M059J (cell line): Measurements from ENCODE around the gene HHIPL1. TPM values are rescaled to one million over a fixed set of nuclear protein-coding genes. Genes with fewer than 3 reads are reported as not detected.

Experiments
- DNase-seq: peaks from one replicate; pipeline ENCODE4 v3.0.0-alpha.2; 2012; ENCODE audit warnings: low read depth
- total RNA-seq: library from RNA; depleted of rRNA; stranded (reverse); fragments of >200 nt; shearing (Covaris generic); gene quantifications from 2 replicates; pipeline ENCODE4 v1.2.3, GENCODE V29; 2014

The HHIPL1 gene
- total RNA-seq, 1 experiment from 2014 or later = 1.2 TPM

DNA sequence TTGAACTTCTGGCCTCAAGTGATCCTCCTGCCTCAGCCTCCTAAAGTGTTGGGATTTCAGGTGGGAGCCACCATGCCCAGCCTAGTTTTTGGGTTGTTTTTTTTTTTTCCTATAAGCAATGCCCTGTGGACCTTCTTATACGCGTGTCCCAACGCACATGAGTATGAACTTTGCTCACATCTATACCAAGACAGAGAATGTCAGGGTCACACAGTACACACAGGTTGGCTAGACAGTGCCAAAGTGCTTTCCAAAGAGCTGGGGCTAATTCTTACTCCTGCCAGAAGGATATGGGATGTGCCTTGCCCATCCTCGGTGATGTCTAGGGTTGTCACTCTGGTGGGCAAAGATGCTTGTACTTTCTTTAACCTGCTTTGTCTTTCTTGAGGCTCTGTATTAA lies 33.3 kb upstream of the HHIPL1 start:
- no peak for DNase-seq

DNA sequence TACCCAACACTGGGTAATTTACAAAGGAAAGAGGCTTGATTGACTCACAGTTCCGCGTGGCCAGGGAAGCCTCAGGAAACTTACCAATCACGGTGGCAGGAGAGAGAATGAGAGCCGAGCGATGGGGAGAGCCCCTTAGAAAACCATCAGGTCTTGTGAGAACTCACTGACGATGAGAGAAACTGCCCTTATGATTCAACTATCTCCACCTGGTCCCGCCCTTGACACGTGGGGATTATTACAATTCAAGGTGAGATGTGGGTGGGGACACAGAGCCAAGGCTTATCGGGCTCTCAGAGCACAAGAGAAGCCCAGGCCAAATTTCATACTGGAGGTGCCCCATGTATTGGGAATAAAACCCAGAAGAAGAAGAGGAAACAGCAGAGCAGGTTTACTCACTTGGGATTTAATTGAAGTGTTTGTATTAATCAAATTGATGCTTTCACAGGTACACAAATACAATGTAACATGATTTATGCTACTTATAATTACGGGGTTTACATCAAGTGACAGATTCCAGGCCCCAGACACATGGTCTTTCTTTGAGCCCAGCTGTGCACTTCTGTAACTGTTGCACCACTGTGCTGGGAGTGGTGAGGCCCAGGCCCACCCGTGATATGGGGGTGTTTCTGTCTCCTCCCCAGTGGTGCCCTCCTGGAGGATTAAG lies 32.7 kb upstream of the HHIPL1 start:
- DNase-seq = no peak

DNA sequence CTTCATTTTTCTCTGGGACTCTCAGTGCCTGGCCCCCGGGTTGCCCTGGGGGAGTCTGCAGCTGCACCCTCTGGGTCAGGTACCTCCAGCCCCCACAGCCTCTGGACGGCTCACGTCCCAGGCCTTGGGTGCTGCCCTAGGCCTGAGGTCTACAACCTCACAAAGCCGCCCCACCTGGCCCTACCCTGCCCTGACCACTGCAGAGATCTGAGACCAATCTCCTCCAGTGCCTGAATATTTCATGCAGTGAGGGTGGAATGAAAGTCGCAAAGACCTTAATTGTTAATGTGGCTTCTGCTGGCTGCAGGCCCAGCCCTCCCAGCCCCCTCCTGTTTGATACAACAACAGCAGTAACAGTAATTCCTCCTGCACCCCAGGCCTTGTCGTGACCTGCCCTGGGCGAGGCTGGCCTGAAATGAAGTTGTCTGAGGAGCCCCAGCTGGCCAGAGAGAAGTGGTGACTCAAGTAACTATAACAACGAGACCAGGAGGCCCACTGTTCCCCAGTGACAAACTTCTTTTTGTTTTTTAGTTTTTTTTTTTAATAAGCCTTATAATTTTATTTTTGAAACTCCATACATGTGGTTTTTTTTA lies 32.1 kb upstream of the HHIPL1 start:
- peak; percentile 18 for DNase-seq

DNA sequence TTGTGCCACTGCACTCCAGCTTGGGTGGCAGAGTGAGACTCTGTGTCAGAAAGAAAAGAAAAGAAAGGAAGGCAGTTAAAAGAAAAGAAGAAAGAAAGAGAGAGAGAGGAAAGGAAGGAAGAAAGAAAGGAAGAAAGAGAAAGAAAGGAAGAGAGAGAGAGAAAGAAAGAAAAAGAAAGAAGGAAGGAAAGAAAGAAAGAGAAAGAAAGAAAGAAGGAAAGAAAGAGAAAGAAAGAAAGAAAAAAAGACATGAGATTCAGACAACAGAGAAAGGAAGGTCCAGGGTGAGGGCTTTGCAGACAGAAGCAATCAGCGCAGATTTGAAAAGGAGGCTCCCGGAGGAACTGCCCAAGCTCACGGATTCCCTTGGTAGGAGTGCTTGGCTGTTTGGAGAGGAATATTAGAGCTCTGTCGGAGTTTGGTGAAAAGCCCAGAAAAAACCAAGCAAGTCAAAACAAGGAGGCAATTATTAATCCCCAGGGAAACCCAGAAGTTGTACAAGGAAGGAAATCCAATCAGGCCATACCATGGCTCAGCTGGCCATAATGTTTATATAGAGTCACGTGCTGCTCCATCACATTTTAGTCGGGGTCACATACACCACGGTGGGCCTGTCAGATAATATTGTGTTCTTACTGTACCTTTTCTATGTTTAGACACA lies 29.3 kb upstream of the HHIPL1 start:
- DNase-seq = no peak

DNA sequence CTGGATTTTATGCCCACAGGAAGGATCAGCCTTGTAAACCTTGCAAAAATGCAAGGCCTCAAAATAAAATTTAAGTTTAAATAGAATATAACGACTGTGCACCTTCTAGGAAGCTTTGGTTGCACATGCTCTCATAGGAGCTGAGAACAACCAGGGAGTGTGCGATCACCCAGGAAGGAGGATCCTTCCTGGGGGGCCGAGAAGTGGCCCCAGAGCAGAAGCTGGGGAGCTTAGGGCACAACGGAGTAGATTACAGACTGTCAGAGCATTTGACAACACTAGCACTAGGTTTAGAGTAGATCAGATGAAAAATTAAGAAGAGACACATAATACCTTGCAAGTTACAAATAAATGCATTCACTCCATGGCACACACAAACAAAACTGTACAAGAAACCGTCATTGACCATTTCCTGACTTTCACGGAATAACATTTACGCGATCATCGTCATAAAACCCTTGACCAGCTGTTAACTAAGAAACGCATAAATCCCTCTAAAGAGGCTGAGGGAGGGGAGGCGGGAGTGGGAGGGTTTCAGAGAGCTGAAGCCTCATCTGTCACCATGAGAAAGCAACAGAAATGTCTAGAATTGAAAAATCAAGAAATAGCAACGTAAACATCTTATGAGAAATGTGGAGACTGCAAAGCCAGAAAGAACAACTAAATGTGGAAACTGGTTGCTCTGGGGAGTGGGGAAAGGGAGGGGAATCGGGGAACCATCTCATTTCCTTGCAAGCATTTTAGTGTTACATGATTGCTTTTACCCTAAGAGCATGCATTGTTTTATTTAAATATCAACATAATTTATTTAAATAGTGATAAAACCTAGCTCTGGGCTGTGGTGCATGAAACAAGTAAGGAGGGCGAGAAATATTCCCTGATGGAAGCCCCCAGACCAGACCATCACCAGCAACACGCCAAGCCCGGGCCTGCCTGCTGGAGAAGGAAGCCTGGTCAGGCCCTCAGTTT lies 27.8 kb upstream of the HHIPL1 start:
- DNase-seq = no peak

DNA sequence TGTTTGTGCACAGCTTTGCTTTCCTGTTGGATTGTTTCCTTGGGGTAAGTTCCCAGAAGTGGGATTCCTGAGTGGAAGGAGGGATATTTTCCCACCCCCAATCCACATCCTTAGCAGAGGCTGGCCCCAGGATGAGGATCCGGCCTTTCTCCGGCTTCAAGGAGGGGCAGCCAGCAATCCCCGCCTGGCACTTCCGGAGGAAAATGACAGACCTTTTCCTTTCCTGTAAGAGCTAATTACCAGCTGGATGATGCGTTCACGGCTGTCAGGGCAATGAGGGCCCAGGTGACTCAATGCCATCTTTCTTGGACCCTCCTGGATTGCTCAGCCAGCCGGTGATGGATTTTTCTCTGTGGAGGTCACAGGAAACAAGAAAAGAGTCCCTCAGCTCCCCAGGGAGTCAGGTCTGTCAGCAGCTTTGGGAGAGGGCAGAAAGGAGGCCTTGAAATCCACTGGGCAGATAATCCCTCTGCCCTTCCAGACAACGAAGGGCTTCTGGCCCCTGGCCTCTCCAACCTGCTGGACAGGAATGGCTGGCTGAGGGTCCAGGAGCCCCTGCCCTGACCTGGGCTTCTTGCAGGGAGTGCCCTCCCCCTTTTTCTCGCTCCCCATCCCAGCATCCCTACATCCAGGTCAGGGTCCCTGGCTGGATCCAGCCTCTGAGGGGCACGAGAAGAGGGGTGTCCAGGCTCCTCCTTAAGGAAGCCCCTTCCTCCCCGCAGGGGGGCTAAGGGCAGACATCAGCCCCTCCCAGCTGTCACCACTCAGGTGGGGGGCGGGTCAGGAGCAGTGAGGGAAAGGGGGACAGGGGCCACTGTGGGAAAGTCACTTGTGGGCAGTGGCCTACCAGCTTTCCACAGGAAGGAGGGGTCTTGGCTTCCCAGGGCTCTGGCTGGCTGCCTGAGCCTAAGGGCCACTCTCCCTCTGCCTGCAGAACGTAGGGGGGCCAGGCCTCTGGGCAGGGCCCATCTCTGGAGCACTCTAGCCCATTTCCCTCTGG lies 24.8 kb upstream of the HHIPL1 start:
- DNase-seq = peak; percentile 72

DNA sequence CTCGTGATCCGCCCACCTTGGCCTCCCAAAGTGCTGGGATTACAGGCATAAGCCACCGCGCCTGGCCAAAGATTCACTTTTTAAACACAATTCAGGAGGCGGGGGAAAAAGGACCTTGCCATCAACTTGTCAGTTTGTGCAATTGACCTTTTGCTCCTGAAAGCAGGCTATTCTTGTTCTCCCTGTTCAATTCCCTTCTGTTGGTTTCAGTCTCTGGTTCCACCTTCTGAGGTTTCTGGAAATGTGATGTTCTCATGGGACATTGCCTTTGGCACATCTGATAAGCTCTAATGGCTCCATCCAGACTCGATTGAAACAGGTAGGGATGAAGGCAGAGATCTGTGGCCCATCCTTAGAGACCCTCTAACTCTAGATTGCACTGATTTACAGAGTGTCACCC lies 23.0 kb upstream of the HHIPL1 start:
- no peak for DNase-seq

DNA sequence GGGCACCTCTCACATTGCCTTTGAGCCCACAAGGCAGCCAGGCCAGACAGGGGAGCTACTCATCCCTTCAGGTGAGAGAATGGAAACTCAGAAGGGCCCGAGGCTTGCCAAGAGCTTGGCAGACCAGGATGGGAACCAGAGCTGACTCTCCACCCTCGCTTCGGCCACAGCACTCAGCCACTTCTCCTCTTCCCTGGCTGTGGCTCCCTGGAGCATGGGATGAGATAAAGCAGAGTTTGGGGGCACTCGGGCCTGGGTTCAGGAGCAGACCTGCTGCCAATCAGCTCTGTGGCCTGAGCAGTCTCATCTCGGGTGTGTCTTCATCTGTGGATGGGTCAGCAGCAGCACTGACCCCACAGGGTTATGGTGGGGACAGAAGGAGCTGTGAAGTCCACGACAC lies 20.9 kb upstream of the HHIPL1 start:
- DNase-seq = no peak

DNA sequence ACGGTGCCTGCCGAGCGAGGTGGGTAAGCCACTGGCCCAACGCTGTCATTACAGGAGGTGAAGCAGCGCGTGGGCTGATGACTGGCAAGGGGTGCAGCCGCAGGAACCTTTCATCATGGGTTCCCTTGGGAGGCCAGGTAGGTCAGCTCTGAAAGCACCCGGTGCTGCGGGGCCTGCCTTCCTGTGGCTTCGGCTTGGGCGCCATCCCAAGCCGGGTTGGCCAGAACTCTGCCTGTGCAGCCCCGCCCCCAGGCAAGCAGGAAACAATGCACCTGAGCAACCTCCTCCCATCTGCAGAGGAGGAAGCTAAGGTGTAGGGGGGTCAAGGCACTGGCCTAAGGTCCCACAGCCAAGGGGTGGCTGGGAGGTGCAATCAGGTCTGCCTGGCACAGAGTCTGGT lies 20.0 kb upstream of the HHIPL1 start:
- DNase-seq = no peak

DNA sequence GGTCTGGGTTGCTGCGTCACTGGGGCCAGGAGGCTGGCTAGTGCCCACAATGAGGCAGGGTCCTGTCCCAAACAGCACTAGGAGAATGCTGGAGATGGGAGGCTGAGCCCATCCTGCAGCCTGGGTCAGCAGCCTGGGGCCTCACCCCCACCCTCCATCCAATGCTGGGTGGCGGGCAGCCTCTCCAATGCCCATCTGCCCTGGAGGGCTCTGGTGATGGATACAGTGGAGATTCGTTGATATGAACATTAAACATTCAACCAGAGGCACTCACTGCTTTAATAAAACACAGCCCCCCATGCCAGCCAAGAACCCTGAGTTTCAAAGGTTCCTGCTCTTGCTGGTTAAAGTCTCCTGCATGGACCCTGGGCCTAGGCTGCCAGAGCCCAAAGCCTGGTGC lies 19.5 kb upstream of the HHIPL1 start:
- DNase-seq = no peak

DNA sequence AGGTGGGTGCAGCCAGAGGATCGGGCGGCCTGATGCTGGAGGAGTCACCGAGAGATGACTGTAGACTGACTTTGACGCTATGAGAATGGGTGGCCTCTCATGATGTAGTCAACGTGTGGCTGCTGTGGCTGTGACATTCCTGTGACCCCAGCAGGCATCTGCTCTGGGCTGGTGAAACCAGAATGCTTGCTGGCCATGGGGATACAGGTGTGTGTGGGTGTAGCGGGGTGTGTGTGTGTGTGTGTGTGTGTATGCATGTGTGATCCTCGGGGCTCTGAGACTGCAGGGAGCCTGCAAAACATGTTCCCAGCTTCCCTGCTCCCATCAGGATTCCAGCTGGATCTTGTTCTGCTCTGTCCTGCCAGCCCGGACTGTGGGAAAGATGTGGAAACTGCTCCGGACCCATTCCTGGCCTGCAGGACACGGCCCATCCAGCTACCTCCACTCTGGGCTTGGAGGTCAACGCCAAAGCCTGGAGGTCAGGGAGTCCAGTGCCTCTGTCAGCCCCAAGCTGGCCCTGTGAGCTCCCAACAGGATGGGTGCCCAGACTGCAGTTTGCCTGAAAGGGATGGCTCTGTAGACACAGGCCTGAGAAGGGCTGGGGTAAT lies 18.8 kb upstream of the HHIPL1 start:
- DNase-seq = no peak

DNA sequence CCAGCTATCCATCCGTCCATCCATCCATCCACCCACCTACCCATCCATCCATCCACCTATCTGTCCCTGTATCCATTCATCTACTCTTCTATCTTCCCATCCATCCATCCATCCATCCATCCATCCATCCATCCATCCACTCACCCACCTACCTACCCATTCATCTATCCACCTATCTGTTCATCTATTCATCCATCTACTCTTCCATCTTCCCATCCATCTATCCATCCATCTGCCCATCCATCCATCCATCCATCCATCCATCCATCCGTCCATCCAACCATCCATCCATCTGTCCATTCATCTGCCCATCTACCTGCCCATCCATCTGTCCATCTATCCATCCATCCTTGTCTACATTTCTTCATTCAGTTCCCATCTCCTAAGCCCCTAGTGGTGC lies 17.8 kb upstream of the HHIPL1 start:
- no peak for DNase-seq

DNA sequence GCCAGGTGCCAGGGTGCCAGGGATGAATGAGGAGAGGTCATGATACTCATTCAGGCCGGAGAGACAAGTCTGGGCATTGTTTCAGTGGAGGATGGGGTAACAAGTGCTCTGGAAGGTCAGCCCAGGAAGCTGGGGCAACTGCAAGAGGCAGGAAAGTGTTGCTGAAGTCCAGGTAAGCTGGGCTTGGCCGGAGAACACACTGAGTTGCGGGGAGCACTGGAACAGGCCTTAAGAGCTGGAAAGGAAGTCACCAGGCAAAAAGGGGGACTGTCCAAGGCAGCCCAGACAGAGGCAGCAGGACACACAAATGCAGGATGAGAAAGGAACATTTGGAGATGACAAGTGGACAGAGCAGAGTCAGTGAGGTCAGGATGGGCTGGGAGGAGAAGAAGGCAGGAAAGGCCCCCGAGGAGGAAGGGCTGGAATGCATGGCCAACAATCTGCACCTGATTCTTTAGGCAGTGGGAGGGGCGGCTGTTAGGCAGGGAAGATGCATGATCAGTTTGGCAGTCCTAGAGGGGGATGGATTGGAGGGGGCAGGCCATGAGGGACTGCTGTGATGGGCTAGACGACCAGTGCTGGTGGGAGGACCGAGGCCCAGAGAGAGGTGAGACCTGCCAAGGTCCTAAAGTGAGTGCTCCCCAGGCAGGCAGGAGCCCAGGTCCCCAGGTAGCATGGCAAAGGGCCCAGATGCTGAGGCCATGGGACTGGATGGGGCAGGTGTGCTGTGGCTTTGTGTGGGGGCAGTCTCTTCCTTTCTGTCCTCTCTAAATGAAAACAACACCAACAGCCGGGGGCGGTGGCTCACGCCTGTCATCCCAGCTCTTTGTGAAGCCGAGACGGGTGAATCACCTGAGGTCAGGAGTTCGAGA lies 17.2 kb upstream of the HHIPL1 start:
- peak; percentile 40 for DNase-seq

DNA sequence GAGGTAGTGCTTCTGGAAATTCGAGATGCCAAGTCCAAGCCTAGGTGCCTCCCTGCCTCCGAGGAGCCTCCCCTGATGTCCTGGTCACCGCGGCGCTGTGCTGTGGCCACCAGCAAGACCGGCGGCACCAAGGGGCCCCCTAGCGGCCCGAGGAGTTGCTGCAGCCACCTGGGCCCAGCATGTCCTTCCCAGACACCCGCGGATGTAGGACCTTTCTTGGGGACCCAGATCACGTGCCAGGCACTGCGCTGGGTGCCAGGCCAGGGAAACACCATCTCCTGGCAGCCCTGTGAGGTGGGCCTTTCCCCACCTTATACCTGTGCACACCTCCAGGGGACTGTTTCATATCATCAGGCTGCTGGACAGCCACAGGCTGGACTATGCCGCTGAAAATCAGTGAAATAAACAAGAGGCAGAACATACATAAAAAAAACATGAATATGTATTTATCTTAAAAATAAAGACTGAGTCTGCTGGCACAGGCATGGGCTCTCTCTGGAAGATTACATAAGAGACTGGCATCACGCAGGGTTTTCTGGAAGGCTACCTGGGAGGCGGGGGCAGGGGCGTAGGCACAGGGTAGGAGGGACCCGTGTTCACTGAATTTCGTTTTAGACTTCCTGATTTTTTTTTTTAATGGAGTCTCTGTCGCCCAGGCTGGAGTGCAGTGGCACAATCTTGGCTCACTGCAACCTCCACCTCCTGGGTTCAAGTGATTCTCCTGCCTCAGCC lies 15.9 kb upstream of the HHIPL1 start:
- peak; percentile 58 for DNase-seq

DNA sequence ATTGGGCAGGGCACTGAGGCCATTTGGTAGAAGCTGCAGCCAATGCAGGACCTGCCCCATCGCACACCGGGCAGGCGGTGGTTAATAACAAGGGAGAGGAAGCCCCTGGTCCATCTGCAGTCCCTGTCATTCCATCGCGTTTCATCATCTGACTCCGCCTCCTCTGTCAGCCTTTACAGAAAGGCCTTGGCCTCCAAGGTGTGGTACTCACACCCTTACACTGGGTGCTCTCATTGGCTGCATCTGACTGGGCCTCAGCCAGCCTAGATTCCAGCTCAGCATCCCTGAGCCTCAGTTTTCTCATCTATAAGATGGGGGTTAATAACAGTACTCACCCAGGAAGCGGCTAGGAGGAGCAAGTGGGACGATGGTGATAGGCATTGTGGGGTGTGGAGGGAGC lies 14.7 kb upstream of the HHIPL1 start:
- DNase-seq = no peak

DNA sequence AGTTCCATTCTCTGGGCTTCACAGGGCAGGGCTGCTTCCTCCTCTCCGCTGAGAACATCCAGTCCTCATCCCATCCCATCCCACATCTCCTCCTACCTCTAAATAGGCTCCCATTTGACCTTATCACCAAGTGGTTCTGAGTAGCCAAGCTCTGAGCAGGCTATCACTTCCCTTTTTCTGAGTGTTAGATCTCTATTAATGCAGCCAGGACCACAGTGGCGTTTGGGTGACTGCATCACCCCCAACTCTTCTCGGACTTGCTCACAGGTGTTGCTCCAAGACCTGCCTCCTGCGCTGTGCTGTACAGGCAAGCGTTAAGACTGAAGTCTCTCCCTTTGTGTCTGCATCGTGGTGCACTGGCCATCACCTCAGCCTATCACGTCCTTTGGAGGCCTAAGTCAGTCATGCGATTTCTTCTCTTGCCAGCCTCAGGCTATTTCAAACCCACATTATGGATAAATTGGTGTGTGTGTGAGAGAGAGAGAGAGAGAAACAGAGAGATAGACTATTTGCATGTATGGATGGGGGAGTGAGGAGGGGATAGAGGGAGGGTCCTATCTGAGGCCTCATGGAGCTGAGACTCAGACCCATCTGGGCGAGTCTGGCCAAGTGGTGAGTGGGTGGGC lies 12.4 kb upstream of the HHIPL1 start:
- no peak for DNase-seq

DNA sequence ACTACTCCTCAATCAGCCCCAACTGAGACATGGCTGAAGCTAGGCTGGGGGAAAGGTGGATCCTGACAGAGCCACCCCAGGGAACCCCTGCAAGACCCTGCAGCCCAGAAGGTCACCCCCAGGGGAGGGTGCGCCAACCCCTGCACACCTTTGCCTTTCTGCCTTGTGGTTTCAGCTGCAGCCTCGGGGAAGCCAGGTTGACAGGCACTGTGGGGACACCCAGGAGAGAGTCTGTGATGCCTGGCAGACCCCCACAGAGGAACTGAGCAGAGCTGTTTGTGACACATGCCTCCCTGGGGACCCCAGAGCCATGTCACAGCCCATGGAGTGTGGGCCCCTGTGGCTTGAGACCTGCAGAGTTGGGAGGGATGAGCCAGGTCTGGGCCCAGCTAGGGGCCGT lies 11.8 kb upstream of the HHIPL1 start:
- no peak for DNase-seq

DNA sequence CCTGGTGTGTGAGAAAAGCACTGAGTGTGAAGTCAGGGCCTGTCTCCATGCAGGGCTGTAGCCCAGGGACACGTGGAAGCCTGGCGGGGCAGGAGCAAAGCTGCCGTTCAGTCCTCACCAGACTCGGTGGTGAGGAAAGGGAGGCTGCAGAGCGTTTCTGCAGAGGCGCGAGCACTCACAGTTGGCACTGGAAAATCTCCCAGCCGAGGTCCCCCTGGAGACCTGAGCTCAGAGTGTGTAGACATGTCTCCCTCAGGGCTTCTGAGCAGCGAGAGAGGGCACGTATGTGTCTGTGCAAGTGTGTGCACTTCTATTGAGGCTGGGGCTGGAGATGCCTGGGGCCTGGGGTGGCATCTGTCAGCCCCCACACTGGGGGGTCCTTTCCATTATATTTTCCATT lies 11.0 kb upstream of the HHIPL1 start:
- DNase-seq = no peak
